GM18909 (cell line): Measurements from ENCODE around the gene TARDBP.
"Not testable (repeated sequence)": the region's sequence is repeated elsewhere in the genome, so short reads cannot be mapped to it uniquely, and the experiment has no call there.

ENCODE experiments used
- ATAC-seq: cut with Tn5 transposase; IDR thresholded peaks from one replicate; pipeline ENCODE4 v1.9.1; 2021; ENCODE audit warnings: mild to moderate bottlenecking; ENCODE audit not compliant: unreplicated experiment, poor library complexity

Gene TARDBP

DNA sequence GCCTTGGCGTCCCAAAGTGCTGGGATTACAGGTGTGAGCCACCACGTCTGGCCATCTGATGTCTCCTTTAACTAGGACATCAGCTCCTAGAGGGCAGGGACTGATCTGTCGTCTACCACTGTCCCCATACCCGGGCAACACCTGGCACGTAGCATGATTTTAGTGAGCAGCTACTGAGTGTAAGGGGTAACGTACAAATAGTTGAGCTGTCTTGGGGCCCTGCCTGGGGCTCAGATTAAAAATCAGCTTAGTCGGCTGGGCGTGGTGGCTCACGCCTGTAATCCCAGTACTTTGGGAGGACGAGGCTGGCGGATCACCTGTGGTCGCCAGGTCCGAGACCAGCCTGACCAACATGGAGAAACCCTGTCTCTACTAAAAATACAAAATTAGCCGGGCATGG lies 45.6 kb downstream of the TARDBP start:
- ATAC-seq = no peak

DNA sequence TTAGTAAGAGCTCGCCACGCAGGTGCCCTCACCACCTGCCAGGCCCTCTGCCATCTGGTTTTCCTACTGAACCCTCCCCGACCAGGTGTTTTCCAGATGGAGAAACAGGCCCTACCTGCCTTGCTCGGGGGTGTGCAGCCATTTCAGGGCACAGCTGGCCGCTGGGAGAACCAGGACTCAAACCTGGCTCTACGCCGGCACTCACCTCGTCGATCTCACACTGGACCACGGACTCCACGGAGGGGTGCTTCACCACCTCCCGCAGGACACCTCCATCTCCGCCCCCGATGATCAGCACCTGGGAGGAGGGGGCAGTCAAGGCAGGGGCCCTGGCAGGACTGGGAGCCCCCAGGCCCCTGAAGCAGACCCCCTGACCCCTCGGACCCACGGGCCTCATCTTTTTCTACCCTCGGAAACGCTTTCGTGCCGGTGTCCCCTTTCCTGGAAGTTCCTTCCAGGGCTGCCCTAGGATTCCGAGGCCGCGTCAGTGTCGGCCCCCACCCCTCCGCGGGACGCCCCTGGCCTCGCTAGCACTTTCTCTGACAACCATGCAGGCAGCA lies 46.2 kb downstream of the TARDBP start:
- no peak for ATAC-seq

DNA sequence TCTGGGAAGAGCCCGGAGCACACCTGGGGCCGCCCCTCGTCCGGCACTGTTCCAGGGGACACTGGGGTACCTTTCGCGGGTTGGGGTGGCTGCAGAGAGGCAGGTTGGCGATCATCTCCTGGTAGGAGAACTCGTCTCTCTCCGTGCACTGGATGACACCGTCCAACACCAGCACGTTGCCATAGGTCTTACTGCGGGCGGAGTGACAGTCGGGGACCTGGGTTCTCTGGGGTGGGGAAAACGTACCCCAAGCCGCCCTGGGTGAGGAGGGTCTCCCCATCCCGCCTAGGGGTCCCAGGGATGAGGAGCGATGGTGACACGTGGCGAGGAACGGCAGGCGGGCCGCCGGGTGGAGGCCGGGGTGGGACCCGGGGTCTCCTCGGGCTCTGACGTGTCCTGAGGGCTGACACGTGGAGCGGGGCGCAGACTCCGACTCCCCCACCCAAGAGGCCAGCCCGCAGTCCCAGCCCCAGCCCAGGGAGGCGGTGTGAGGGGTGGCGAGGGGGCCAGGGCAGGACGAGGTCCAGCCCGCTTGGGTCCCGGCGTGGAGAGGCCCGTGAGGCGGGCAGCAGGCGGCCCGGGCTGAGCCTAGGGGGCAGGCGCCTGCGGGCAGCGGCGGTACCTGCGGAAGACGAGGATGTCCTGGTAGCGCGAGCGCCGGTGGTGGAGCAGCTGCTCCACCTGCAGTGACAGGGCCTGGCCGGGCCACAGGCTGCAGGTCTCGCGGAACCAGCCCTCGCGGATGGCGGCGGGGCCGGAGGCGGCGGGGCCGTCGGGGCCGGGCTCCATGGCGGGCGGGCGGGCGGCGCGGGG lies 46.9 kb downstream of the TARDBP start:
- peak; percentile 30 for ATAC-seq

DNA sequence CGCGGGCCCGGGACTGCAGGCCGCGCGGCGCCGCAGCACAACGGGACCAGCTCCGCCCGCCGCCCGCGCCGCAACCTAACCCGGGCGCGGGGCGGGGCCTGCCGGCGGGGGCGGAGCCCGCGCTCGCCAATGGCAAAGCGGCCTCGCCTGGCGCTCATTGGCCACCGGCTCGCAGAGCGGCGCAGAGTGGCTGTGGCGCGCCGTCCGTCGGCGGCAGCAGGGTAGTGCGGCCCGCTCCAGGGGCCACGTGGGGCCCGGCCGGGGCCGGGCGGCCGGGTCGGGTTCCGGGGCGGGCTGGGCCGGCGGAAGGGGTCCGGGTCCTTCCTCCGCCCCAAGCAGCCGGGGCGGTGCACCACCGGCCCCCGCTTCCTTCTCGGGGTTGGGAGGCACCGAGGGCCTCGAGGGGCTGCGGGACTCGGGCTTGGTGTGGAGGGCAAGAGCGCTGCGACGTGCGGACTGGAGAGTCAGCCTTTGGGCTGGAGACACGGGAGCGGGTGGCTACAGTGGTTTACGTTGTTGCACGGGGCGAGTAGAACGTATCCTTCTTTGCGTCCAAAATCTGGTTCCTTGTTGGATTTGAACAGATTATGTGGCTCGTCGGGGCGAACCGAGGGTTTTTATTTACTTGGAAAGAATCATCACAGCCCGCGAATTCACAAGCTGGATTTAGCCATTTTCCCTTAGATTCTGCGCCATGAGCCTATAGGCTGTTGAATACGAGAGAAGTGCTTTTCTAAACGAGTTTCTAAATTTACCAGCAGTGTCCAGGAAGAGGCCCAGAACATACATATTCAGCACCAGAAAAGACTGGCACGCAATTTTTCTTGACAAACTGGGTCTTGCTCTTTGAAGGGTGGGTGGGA lies 47.7 kb downstream of the TARDBP start, which contains the start of gene SRM:
Gene SRM, minus strand, starts transcription at position 51 of the 863 bp plus-strand sequence. CDS start 75 bp downstream, outside the sequence.
- peak; percentile 88 for ATAC-seq

DNA sequence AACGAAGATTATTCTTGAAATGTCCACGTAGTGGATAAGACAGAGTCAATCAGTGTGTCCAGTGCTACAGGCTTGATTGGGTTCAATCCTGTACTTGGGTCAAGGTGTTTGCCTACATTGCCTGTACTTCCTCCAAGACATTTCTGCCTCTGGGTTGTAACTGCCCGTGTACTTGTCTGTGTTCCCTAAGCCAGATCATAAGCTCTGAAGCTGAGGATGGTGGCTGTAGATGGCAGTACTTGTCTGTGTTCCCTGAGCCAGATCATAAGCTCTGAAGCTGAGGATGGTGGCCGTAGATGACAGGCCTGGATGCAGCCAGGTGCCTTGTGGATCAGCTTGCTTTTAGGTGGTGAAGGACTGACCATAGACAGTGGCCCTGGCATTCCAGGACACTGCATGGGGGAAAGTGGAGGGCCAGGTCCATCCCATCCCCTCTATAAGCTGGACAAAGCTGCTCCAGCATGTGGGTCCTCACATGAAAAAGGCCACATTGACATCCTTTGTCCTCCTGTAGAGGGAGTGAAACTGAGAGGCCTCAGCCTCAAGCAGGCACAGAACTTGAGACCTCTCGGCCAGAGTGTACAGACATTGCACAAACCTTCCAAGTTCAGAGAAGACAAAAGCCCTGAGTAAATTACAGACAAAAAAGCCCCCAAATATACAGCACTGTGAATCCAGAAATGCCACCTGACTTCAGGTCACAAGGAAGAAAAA lies 49.4 kb downstream of the TARDBP start:
- no peak for ATAC-seq

DNA sequence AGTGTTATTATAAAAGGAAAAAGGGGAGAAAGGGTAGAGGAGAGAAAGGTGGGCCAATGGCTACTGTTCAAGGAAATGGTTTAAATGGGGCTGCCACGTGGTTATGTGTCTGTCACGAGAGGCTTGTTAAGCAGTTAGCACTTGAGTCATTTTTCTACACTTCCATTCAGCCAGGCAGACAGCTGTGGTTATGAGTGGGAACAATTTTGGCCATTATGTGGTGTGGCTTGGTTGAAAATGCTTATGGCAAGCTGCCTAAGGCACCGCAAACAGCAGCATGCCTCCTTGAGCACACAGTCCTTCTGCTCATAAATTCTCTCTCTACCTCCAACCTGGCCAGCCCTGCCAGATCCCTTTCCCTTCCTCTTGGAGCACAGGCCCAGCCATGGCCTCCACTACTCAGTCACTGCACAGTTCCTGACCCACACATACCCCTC lies 50.5 kb downstream of the TARDBP start:
- ATAC-seq = no peak

DNA sequence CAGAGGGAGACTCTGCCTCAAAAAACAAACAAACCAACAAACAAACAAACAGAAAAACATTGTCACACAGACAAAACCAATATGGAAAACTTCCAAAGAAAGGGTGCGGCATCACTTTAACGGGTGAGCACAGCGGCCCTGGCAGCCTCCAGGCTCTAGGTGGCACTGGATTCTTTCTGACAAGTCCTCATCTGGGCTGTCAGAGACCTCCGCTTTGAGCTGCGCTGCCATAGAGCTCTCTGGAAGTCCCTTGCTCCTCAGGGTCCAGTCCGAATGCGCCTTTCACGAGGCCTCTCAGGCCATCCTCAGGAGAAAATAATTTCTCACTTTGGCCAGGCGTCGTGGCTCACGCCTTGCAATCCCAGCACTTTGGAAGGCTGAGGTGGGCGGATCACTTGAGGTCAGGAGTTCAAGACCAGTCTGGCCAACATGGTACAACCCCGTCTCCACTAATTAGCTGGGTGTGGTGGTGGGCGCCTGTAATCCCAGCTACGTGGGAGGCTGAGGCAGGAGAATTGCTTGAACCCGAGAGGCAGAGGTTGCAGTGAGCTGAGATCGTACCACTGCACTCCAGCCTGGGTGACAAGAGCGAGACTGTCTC lies 51.6 kb downstream of the TARDBP start:
- not testable (repeated sequence) for ATAC-seq

DNA sequence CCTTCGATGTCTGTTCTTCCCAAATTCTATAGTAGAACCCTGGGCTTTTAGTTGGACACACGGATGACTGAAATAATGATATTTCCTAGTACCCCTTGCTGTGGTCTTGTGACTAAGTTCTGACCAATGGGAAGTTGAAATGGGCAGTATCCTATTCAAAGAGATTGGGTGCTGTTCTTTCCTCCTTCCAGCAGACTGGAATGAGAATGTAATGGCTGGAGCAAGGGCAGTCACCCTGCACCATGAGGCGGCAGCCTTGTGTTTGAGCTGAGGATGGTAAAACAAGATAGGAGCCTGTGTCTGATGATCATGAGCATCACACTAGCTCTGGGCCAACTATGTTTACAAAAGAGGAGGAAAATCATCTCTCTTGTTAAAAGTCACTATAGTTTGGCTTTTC lies 52.5 kb downstream of the TARDBP start:
- ATAC-seq = no peak

DNA sequence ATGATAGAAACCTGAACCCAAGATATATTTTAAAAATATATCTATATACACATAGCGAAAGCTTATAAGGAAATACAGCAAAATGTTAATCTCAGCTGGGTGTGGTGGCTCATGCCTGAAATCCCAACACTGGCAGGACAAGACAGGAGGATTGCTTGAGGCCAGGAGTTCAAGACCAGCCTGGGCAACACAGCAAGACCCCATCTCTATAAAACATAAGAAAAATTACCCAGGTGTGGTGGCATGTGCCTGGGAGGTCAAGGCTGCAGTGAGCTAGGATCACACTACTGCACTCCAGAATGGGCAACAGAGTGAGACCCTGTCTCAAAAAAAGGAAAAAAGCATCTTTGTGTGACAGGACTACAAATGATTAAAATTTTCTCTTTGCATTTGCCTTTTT lies 53.3 kb downstream of the TARDBP start:
- ATAC-seq = no peak

DNA sequence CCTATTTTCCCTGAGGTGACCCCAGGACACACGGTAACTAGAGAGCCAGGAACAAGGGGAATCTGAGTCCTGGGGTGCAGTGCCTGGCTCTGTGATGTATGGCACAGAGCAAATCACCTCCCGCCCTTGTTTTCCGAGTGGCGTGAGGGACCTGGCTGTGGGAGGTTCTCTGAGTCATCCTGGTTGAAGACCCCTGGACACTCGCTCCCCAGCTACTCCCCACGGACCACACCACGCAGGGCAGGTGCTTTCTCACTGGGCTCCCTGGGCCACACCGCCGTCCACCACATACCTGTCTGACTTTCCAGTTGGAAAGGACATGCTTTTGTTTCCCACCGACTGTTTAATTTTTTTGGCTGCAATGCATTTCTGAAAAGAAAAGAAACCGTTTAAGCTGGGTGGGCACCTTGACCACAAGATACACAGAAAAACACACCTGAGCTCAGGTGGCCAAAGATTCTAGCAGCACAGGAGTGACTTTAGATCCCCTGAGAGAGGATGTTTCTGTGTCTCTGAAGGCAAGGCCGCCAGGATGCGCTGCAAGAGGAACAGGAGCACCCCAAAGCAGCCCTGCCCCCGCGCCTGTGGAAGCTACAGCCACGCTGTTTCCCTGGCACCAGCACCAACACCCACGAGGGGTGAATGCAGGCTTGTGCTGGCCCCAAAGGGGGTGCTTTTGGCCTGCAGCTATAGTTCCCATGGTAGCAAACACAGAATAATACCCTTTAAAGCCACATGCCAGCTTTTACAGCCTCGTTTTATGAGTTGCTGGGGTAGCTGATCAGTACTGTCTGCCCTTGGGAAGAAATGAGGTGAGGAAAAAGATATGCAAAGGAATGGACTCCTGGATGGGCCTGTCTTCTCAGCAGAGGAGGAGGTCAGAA lies 55.5 kb downstream of the TARDBP start:
- ATAC-seq = no peak

DNA sequence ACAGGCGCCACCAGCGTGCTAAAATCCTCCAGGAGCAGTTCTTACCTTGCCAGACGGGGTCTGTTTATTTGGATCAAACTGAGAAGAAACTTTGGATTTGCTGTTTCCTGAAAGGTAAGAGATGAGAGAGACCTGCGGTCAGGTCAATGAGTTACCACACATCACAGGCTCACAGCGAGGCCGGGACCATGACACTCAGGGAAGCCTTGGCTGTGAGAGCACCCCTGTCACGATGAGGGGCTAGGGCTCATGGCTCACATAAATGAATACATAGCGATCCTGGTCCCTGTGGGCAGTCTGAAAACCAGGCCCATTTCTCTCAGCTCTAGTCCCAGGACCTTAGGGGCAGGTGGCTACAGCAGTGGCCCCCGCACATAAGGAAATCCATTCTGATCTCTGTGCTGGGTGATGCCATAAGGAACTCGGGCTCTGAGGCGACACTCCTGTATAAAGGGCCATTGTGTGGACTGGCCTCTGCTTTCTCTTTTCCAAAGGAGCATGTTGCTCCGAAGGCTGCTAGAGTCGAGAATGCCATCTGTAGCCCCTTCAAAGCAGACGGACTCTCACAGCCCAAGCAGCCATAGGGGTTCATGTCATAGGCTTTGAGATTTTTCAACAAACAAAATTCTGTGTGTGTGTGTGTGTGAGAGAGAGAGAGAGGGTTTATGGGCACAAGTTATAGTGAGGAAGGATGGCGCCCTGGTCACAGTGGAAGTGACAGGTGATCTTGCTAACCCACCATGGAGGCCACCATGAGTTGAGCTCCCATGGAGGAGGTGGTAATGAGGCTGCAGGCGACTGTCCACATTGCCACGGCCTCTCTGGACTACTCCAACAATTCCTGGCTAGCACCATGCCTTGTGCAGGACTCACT lies 56.4 kb downstream of the TARDBP start:
- ATAC-seq = no peak

DNA sequence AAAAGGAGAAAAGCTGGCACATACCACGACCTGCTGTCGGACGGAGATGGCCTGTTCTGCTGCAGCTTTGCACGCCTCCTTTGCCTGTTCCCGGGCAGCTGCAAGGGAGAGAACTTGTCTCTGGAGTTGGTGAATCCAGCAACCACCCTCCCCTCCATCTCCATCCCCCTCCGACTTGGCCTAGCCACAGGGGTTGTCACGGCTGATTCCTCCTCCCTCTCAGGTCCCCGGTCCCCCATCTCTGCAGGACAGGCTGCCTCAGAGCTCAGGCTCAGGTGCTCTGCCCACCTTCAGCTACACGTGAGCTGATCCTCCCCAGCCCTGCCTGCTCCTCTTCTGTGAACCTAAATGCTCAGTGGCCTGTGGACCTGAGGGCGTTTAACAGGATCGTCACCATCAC lies 58.4 kb downstream of the TARDBP start:
- ATAC-seq = no peak

DNA sequence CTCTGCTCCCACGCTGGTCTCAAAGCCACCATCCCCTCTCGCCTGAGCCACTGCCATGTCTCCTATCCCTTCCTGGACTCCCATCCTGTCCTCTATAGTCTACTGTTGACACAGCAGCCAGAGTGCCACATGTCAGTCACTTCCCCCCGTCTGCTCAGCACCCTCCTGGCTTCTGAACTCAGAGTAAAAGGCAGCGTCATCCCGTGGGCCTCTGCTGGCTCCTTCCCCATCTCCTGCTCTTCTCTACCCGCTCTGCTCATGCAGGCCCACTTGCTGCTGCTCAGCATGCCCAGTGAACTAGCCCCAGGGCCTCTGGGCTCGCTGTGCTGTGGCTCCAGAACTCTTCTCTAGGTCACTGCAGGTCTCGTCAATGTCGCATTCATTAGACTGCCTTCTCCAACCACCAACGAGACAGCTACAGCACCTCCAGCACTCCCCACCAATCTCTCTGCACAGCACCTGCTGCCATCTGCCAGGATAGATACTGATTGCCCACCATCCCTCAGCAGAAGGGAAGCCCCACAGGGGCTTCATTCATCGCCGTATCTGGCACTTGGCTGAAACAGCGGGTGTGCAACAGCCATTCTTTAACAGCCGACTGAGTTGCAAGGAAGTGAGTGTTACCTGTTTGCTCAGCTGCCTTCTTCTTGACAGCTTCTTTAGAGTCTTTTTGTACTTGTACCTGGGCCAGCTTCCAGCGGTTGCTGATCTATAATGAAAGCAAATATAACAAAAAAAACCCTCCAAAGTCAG lies 59.2 kb downstream of the TARDBP start:
- ATAC-seq = no peak

DNA sequence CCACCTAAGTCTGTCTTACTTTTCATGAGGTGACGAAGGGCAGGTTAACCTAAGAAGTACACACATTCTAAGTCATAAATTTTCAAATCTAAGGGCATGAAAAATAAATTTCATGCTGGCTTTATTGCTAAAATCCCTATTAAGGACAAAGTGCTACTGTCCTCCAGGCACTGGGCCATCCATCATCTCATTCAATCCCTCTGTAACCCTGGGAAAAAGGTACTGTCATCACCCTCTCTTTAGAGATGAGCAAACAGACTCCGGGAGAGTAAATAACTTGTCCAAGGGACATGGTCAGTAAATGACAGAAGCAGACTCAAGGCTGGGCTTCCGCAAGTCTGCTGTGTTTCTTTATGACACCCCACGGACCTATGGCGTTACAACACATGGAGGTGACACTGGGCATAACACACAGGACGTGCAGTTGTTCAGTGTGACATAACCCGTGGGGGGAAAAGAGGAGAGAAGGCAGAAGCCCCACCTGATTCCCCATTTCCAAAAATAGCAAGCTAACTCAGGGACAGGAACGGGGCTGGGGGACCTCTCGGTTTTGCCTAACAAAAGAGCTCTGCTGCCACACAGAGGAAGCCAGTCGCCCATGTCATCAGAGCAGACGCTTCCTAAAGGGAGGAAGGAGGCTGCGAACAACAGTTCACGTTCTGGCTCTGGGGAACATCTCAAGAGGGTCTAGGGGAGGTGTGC lies 59.9 kb downstream of the TARDBP start:
- no peak for ATAC-seq

DNA sequence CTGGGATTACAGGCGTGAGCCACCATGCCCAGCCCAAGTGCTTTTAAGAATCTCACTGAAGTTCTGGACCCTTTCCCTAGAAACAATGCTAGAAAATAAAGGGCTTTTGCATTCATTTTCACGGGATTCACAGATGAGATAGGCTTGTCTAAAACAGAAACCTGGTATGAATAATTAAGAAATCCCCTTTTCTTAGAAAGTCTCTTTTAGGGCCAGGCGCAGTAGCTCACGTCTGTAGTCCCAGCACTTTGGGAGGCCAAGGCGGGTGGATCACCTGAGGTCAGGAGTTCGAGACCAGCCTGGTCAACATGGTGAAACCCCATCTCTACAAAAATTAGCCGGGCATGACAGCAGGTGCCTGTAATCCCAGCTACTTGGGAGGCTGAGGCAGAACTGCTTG lies 60.9 kb downstream of the TARDBP start:
- not testable (repeated sequence) for ATAC-seq
